KG1 (cell line): ENCODE results near the gene GAS1.

ENCODE experiments used
- DNase-seq: peaks from one replicate; lab custom pipeline; 2025; lab: John Stamatoyannopoulos, UW

Gene GAS1, protein sequence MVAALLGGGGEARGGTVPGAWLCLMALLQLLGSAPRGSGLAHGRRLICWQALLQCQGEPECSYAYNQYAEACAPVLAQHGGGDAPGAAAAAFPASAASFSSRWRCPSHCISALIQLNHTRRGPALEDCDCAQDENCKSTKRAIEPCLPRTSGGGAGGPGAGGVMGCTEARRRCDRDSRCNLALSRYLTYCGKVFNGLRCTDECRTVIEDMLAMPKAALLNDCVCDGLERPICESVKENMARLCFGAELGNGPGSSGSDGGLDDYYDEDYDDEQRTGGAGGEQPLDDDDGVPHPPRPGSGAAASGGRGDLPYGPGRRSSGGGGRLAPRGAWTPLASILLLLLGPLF

GRCh38 chr9:86947146-86948073, at the start of gene GAS1:
Gene GAS1 (minus strand): TSS chr9:86947506. CDS start chr9:86946779, 727 bp downstream.
- DNase-seq: peak; percentile 2

GRCh38 chr9:86994231-86994630, 46.9 kb upstream of the GAS1 start:
- DNase-seq: no peak

- no peak for DNase-seq
These were observed 46.5 kb upstream of the GAS1 start for GRCh38 chr9:86993830-86994229.

DNA sequence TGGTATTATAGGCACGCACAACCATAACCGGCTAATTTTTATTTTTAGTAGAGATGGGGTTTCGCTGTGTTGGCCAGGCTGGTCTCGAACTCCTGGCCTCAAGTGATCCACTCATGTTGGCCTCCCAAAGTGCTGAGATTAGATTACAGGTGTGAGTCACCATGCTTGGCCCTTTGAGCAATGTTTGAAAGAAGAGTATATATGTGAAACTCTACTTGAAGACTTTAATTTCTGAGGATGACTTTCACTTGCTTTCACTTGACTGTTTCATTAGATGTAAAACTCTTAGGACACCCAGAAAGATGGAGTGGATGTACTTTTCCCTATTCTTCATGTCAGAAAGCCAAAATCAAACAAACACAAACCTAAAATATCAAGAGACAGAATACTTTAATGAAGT, 43.8 kb upstream of the GAS1 start:
- no peak for DNase-seq

DNA sequence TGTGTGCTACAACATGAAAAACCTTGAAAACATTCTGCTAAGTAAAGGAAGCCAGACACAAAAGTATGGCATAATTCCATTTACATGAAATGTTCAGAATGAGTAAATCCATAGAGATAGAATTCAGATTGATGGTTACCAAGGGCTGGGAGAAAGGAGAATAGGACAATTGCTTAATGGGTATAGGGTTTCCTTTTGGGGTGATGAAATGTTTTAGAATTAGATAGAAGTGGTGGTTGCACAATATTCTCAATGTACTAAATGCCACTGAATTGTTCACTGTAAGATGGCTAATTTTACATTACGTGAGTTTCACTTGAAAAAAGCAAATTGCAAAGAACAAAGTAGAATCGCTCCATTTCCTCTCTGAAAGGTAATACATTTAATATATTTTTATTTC, 43.0 kb upstream of the GAS1 start:
- DNase-seq: no peak

DNA sequence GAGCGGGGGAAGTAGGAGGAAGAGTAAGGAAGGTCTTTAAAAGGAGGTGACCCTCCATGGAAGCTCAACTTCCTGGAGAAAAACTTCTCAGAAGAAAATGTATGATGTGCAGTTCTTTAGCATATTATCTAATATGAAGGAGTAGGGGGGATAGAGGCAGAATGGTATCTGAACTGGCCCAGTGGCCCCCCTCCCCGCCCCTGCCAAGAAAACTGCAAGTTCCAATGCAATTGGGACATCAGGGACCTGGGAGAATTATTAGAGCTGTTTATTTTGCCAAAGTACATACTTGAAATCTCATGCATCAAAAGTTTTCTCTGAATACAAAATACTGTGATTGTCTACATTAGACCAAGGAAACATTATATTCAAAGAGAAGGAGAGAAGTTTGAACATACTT, 40.6 kb upstream of the GAS1 start:
- DNase-seq: no peak

DNA sequence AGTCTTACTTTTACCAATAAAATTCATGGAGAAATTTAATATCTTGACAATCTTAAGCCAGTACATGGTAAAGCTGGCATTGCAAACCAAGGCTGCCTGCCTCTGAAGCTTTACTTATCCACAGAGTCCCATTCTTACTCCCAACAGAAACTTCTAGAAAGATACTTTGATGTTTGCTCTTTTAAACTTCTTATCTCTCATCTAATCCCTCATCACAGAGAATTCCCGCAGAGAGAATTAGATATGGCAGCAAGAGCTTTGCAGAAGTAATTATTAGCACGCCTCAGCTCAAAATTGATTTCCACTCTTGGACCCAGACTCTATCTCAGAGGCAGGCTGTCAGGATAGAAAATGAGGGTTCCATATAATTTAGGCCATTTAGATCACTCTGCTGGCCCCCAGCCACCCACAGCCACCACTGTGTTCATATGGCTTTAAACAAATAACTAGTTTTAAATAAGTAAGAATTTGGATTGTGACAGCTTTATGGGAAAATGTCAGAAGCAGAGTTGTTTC, 37.9 kb upstream of the GAS1 start:
- no peak for DNase-seq

DNA sequence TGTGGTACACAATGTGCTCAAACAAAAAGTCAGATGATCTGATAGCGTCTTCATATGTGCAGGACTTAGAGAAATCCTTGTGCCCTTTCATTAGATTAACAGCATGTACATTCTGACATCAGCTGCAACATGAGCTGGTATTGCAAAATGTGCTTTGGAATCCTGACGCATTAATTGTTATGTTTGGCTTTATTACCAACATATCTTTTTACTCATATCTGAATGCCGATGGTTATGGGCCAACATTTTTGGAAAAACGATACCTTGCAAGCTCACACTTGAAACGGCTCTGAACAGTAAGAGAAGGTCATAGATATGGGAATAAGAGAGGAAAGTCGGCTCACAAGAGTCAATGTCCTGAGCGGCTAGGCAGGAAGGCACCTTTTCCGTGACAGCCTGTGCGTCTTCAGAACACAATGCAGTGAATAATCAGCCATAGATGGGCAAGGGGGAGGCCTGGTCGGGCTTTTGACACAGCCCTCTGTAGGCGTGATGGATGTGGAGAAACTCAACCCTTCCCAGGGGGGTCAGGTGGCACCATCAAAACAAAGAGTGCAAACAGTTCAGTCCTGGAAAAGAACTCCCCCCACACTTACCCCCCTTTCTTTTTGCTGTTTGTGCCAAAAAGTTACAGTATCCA, 36.4 kb upstream of the GAS1 start:
- no peak for DNase-seq

- DNase-seq: no peak
These were observed 35.9 kb upstream of the GAS1 start for GRCh38 chr9:86983249-86983619.

GRCh38 chr9:86980802-86981201, 33.5 kb upstream of the GAS1 start:
- no peak for DNase-seq

DNA sequence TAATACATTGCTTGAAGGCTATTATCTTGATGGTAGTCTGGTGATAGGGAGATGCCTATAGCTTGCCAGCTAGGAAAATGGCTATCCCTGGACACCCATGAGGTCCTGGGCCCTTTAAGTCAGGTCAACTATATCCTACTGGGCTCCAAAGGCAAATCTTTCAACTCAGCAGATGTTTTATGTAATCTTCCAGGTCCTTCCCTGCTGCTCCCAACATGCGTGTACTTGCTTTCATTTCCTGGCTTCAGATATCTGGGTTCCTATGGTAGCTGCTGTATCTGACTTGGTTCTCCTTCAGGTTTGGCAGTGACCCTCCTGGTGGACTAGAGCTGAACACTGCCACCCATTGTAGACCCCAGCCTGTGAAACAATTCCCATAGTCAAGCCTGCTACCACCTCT, 32.4 kb upstream of the GAS1 start:
- DNase-seq: no peak

GRCh38 chr9:86978922-86979474, 31.7 kb upstream of the GAS1 start:
- DNase-seq: no peak

GRCh38 chr9:86978413-86978812, 31.1 kb upstream of the GAS1 start:
- DNase-seq: no peak

DNA sequence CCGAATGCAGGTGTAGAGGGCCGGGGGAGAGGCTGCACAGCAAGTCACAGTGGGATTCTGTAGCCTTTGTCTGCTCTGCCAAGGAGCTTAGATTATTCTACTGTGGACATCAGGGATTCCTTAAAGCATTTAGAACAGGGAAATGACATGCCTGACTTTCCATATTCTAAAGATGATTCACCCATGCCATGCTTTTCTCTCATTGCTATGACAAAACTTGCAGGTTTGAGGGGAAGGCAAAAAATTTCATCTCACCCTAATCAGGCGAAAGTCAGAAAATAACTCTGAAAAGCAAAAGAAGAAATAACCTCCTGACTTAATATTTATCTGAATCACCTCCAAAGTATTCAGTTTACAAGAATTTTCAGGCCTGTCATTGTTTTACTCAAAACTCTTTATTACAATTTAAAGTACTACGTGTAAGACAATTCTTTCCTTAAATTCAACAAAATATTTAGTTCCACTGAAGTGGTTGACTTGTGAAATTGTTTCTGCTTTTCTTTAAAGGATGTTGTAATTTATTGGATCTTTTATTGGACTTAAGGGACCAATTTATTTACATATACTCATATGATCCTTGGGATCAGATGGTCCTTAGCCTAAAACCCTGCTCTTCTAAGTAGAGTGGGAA, 30.0 kb upstream of the GAS1 start:
- DNase-seq: no peak

- no peak for DNase-seq
These were observed 28.3 kb upstream of the GAS1 start for GRCh38 chr9:86975606-86976005.

GRCh38 chr9:86975036-86975435, 27.7 kb upstream of the GAS1 start:
- no peak for DNase-seq

- no peak for DNase-seq
These were observed 27.1 kb upstream of the GAS1 start for GRCh38 chr9:86974421-86974820.

DNA sequence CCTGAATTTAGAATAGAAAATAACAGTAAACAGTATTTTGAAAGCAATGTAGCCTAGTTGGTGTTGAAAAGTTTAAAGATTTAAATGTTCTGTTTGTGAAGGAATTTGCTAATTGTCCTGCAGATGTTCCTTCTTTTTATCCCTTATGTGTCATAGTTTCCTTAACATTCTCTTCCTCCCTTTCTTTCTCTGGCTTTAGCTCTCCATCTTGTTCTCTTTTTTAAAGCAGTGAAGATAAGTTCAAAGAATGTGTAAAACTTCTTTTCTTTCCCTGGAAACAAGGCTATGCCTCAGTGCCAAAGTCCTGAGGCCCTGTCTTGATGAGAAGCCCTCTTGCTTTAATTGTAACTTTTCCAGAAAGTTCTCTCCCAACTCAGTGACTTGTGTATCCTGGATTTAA, 24.4 kb upstream of the GAS1 start:
- no peak for DNase-seq

DNA sequence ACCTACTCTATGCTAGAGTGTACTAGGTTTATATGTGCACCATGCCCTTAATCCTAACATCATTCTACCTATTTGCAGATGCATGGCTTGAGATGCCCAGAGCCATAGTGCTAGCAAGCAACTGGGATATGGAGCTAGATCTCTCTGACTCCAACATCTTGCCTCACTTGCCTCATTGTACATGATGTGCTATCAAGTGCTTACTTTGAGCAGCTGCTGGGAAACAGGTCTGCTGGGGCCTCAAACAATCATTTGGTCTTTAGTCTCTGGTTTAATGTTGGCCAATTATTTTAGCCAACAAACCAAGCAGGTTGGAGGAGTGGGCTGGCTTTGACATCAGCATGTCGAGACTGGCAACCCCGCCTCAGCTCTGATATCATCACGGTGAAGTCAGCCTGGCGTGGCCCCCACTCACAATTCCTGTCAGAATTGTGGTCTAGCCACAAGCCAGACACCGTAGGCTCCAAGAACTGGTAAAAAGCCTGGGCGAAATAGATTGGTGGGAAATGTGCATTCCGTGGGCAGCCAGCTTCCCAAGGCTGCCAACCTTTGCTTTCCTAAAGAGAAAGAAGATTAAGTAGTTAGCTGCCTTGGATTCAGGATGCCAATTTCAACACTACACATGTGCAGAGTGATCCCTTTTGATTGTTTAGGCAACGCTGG, 21.1 kb upstream of the GAS1 start:
- DNase-seq: no peak

GRCh38 chr9:86966852-86967511, 19.7 kb upstream of the GAS1 start:
- DNase-seq: no peak
